H7 (cell line): ENCODE results near the gene SHANK3. TPM values are rescaled to one million over a fixed set of nuclear protein-coding genes. Genes with fewer than 3 reads are reported as not detected.

Experiments used
- DNase-seq: peaks from one replicate; pipeline ENCODE4 v3.0.0; 2012
- H3K27me3 ChIP-seq: 2 replicates; pipeline ENCODE4 v1.6.0; 2011; ENCODE audit warnings: mild to moderate bottlenecking, low read length; ENCODE audit not compliant: control insufficient read depth, insufficient read depth
- H3K36me3 ChIP-seq: replicated peaks from 2 replicates; pipeline ENCODE4 v1.5.1; 2011; ENCODE audit warnings: low read length; ENCODE audit not compliant: control insufficient read depth, insufficient read depth
- H3K4me3 ChIP-seq: 2 replicates; pipeline ENCODE4 v1.5.1; 2011; ENCODE audit warnings: low read depth, mild to moderate bottlenecking, control low read depth, low read length, moderate library complexity; ENCODE audit not compliant: insufficient read depth
- total RNA-seq: library from RNA; depleted of rRNA; stranded (reverse); fragments of >200 nt; shearing (Covaris generic); gene quantifications from 2 replicates; pipeline ENCODE4 v1.2.3, GENCODE V29; 2014

The SHANK3 gene
- total RNA-seq, 1 experiment from 2014 or later = 1.8 TPM

- Histone ChIP-seq H3K4me3 (peak overlapping the region; percentile 43), H3K27me3 (peaks cover 21% of the 10 kb centered on the region), H3K36me3 (no peaks in the 10 kb centered on the region)
- peak; percentile 98 for DNase-seq
These were observed 24.4 kb downstream of the SHANK3 start for GRCh38 chr22:50696799-50697561.

GRCh38 chr22:50697667-50698506 is 25.3 kb downstream of the SHANK3 start:
- no peaks in the 10 kb centered on the region for H3K36me3 ChIP-seq
- H3K27me3 ChIP-seq = peaks cover 21% of the 10 kb centered on the region
- peak overlapping the region; percentile 34 for H3K4me3 ChIP-seq
- DNase-seq = peak; percentile 81

GRCh38 chr22:50698546-50698945 is 25.9 kb downstream of the SHANK3 start:
- H3K4me3 ChIP-seq = no peak overlapping the region

GRCh38 chr22:50699001-50699755 is 26.6 kb downstream of the SHANK3 start:
- no peak for DNase-seq
- Histone ChIP-seq H3K4me3 (no peak overlapping the region), H3K27me3 (peaks cover 21% of the 10 kb centered on the region), H3K36me3 (no peaks in the 10 kb centered on the region)

More at GRCh38 chr22:50698546-50698945, 25.9 kb downstream of the SHANK3 start:
- DNase-seq = peak; percentile 65
- Histone ChIP-seq H3K27me3 (peaks cover 21% of the 10 kb centered on the region), H3K36me3 (no peaks in the 10 kb centered on the region)

GRCh38 chr22:50699756-50700386 is 27.2 kb downstream of the SHANK3 start:
- peak; percentile 95 for DNase-seq
- H3K4me3 ChIP-seq = no peak overlapping the region
- no peaks in the 10 kb centered on the region for H3K36me3 ChIP-seq
- peaks cover 21% of the 10 kb centered on the region for H3K27me3 ChIP-seq

- Histone ChIP-seq H3K27me3 (peaks cover 21% of the 10 kb centered on the region), H3K36me3 (no peaks in the 10 kb centered on the region)
- no peak for DNase-seq
These were observed 27.9 kb downstream of the SHANK3 start for GRCh38 chr22:50700387-50701075.

GRCh38 chr22:50701076-50701419 is 28.4 kb downstream of the SHANK3 start:
- Histone ChIP-seq H3K4me3 (no peak overlapping the region), H3K27me3 (peaks cover 21% of the 10 kb centered on the region), H3K36me3 (no peaks in the 10 kb centered on the region)
- DNase-seq = no peak

More at GRCh38 chr22:50700387-50701075, 27.9 kb downstream of the SHANK3 start:
- no peak overlapping the region for H3K4me3 ChIP-seq

- H3K4me3 ChIP-seq = no peak overlapping the region
- DNase-seq = no peak
- no peaks in the 10 kb centered on the region for H3K36me3 ChIP-seq
- H3K27me3 ChIP-seq = peaks cover 19% of the 10 kb centered on the region
These were observed 29.0 kb downstream of the SHANK3 start for GRCh38 chr22:50701428-50702154.

- DNase-seq = no peak
- no peaks in the 10 kb centered on the region for H3K36me3 ChIP-seq
- H3K27me3 ChIP-seq = peaks cover 14% of the 10 kb centered on the region
- H3K4me3 ChIP-seq = no peak overlapping the region
These were observed 29.6 kb downstream of the SHANK3 start for GRCh38 chr22:50702261-50702671.

- peaks cover 8% of the 10 kb centered on the region for H3K27me3 ChIP-seq
- no peak overlapping the region for H3K4me3 ChIP-seq
- no peak for DNase-seq
- H3K36me3 ChIP-seq = no peaks in the 10 kb centered on the region
These were observed 30.4 kb downstream of the SHANK3 start for GRCh38 chr22:50702821-50703725.

GRCh38 chr22:50703726-50704509 is 31.3 kb downstream of the SHANK3 start:
- Histone ChIP-seq H3K4me3 (no peak overlapping the region), H3K36me3 (no peaks in the 10 kb centered on the region), H3K27me3 (no peaks in the 10 kb centered on the region)
- DNase-seq = no peak
